Medulla oblongata (tissue), 1 donor: Measurements from ENCODE around the gene BRCC3.
"Not testable (repeated sequence)": the region's sequence is repeated elsewhere in the genome, so short reads cannot be mapped to it uniquely, and the experiment has no call there.

Experiments used
- DNase-seq: peaks from one replicate; pipeline ENCODE4 v3.0.0-alpha.2; 2015; ENCODE audit errors: extremely low spot score

BRCC3 gene

GRCh38 chrX:155143959-155144548 is 72.7 kb downstream of the BRCC3 start:
- DNase-seq: no peak

GRCh38 chrX:155144926-155145325 is 73.6 kb downstream of the BRCC3 start:
- no peak for DNase-seq

GRCh38 chrX:155147612-155148011 is 76.3 kb downstream of the BRCC3 start:
- DNase-seq: not testable (repeated sequence)

- DNase-seq: not testable (repeated sequence)
Measured at GRCh38 chrX:155148166-155148565, 76.9 kb downstream of the BRCC3 start.

GRCh38 chrX:155148724-155149537 is 77.6 kb downstream of the BRCC3 start:
- DNase-seq: no peak

- DNase-seq: no peak
Measured at GRCh38 chrX:155169881-155170280, 98.6 kb downstream of the BRCC3 start.
